HepG2 (cell line): ENCODE data around the gene PIANP. TPM values are rescaled to one million over a fixed set of nuclear protein-coding genes. Genes with fewer than 3 reads are reported as not detected.

Source experiments
- CC2D1A ChIP-seq: sonication (generic); formaldehyde crosslinking; IDR thresholded peaks from 2 replicates; pipeline ENCODE4 v1.8.1; 2023; ENCODE audit warnings: mild to moderate bottlenecking, missing genetic modification reagents
- DNMT3B ChIP-seq: conservative IDR thresholded peaks from 2 replicates; pipeline ENCODE4 v1.6.1; 2016; ENCODE audit warnings: missing biosample characterization, control low read depth
- HHEX ChIP-seq: IDR thresholded peaks from 2 replicates; pipeline ENCODE4 v1.6.1; 2016; ENCODE audit warnings: control low read depth
- HOXA3 ChIP-seq: sonication (generic); formaldehyde crosslinking; IDR thresholded peaks from 2 replicates; pipeline ENCODE4 v1.5.0; 2020; ENCODE audit warnings: missing genetic modification reagents
- KAT2B ChIP-seq: fragments of 150-350 bp; IDR thresholded peaks from 2 replicates; pipeline ENCODE4 v1.6.1; 2014; ENCODE audit warnings: low read depth, low read length, borderline replicate concordance
- MYPOP ChIP-seq: sonication (generic); formaldehyde crosslinking; IDR thresholded peaks from 2 replicates; pipeline ENCODE4 v1.8.1; 2023; ENCODE audit warnings: mild to moderate bottlenecking, moderate library complexity, missing genetic modification reagents
- NBN ChIP-seq: fragments of 450-650 bp; conservative IDR thresholded peaks from 2 replicates; pipeline ENCODE4 v1.6.1; 2017
- PAX8 ChIP-seq: sonication (generic); formaldehyde crosslinking; IDR thresholded peaks from 2 replicates; pipeline ENCODE4 v1.8.0; 2022; ENCODE audit warnings: mild to moderate bottlenecking, missing genetic modification reagents, borderline replicate concordance
- PRMT3 ChIP-seq: sonication (generic); formaldehyde crosslinking; IDR thresholded peaks from 2 replicates; pipeline ENCODE4 v1.8.1; 2022; ENCODE audit warnings: low read depth, mild to moderate bottlenecking, moderate library complexity, missing genetic modification reagents, borderline replicate concordance
- RCOR2 ChIP-seq: IDR thresholded peaks from 2 replicates; pipeline ENCODE4 v1.6.1; 2016; ENCODE audit warnings: missing biosample characterization, missing genetic modification reagents
- RNF219 ChIP-seq: sonication (generic); formaldehyde crosslinking; IDR thresholded peaks from 2 replicates; pipeline ENCODE4 v1.5.0; 2020; ENCODE audit warnings: mild to moderate bottlenecking, missing genetic modification reagents
- SKIL ChIP-seq: sonication (generic); formaldehyde crosslinking; IDR thresholded peaks from 2 replicates; pipeline ENCODE4 v1.8.0; 2022; ENCODE audit warnings: missing genetic modification reagents, mild to moderate bottlenecking, moderate library complexity, borderline replicate concordance
- THAP11 ChIP-seq: IDR thresholded peaks from 2 replicates; pipeline ENCODE4 v1.6.1; 2016; ENCODE audit warnings: missing biosample characterization, missing genetic modification reagents
- TMF1 ChIP-seq: sonication (generic); formaldehyde crosslinking; IDR thresholded peaks from 2 replicates; pipeline ENCODE4 v1.8.1; 2022; ENCODE audit warnings: low read depth, missing genetic modification reagents
- TSC22D2 ChIP-seq: sonication (generic); formaldehyde crosslinking; IDR thresholded peaks from 2 replicates; pipeline ENCODE4 v1.5.1; 2020; ENCODE audit warnings: missing genetic modification reagents, mild to moderate bottlenecking, borderline replicate concordance
- ZNF414 ChIP-seq: sonication (generic); formaldehyde crosslinking; IDR thresholded peaks from 2 replicates; pipeline ENCODE4 v1.5.0; 2020; ENCODE audit warnings: missing genetic modification reagents
- ZNF562 ChIP-seq: sonication (generic); formaldehyde crosslinking; IDR thresholded peaks from 2 replicates; pipeline ENCODE4 v1.8.0; 2022; ENCODE audit warnings: missing genetic modification reagents, borderline replicate concordance
- ZNF615 ChIP-seq: sonication (generic); formaldehyde crosslinking; IDR thresholded peaks from 2 replicates; pipeline ENCODE4 v1.5.0; 2020; ENCODE audit warnings: mild to moderate bottlenecking, missing genetic modification reagents, borderline replicate concordance
- ZNF660 ChIP-seq: sonication (generic); formaldehyde crosslinking; IDR thresholded peaks from 2 replicates; pipeline ENCODE4 v1.5.1; 2020; ENCODE audit warnings: mild to moderate bottlenecking, low read depth, missing genetic modification reagents, borderline replicate concordance
- ZNF816 ChIP-seq: sonication (generic); formaldehyde crosslinking; IDR thresholded peaks from 2 replicates; pipeline ENCODE4 v1.8.0; 2022; ENCODE audit warnings: missing genetic modification reagents, mild to moderate bottlenecking, borderline replicate concordance
- ZNF841 ChIP-seq: sonication (generic); formaldehyde crosslinking; IDR thresholded peaks from 2 replicates; pipeline ENCODE4 v1.8.1; 2023; ENCODE audit warnings: missing genetic modification reagents, borderline replicate concordance
- ZNF850 ChIP-seq: sonication (generic); formaldehyde crosslinking; conservative IDR thresholded peaks from 2 replicates; pipeline ENCODE4 v1.9.0; 2021; ENCODE audit warnings: mild to moderate bottlenecking, missing genetic modification reagents
- ZSCAN22 ChIP-seq: sonication (generic); formaldehyde crosslinking; IDR thresholded peaks from 2 replicates; pipeline ENCODE4 v1.4.0; 2020; ENCODE audit warnings: mild to moderate bottlenecking, missing genetic modification reagents
- polyA plus RNA-seq, 8 experiments: library from polyadenylated mRNA; depleted of rRNA in 3 of 8; stranded (reverse) in 7 of 8; unstranded in 1 of 8; fragments of >200 nt; fragmentation: Illumina TruSeq in 4 of 8; extraction: Trizol in 4 of 8; gene quantifications; 2 replicates each; pipeline versions ENCODE4 v1.2.1 to v1.2.3, GENCODE V29; 2011 to 2016; ENCODE audit warnings: low read depth in 4 of 8, missing spikeins in 1 of 8, mixed read lengths in 1 of 8; ENCODE audit not compliant: insufficient read depth in 1 of 8
- total RNA-seq, 5 experiments: library from RNA; depleted of rRNA; stranded (reverse); fragments of >200 nt; fragmentation: Illumina TruSeq; extraction: Trizol; gene quantifications; 2 replicates each; pipeline ENCODE4 v1.2.3, GENCODE V29; 2016; ENCODE audit warnings: low read depth in 1 of 5

Gene PIANP
- total and polyA plus RNA-seq, 2 of the 13 experiments (the other 11 are each of a cell fraction or from before 2014, with no cell fraction given), result not detected

GRCh38 chr12:6662906-6663742, 37.5 kb downstream of the PIANP start, which contains the start of gene ING4 (continued):
- TF ChIP-seq SKIL (0 out of 2 replicates have a peak, but pooled peaks have one; percentile 37), NBN (no peak), ZNF615 (peak; percentile 98), ZNF414 (CRISPR knock-in tag) (peak; percentile 62; the same call in 1 of the 2 replicates), CC2D1A (no peak), DNMT3B (CRISPR knock-in tag) (no peak; the same call in 1 of the 2 replicates), HOXA3 (CRISPR knock-in tag) (peak; percentile 100), THAP11 (peak; percentile 95), TMF1 (CRISPR knock-in tag) (no peak; the same call in 1 of the 2 replicates), HHEX (CRISPR knock-in tag) (no peak), PRMT3 (CRISPR knock-in tag) (no peak), ZSCAN22 (no peak), MYPOP (CRISPR knock-in tag) (peak; percentile 59; the same call in 1 of the 2 replicates), TSC22D2 (no peak; the same call in 1 of the 2 replicates), ZNF562 (CRISPR knock-in tag) (no peak), RNF219 (CRISPR knock-in tag) (peak; percentile 88; the same call in 1 of the 2 replicates), ZNF850 (CRISPR knock-in tag) (no peak), ZNF841 (CRISPR knock-in tag) (no peak), ZNF816 (CRISPR knock-in tag) (no peak), PAX8 (CRISPR knock-in tag) (no peak), RCOR2 (CRISPR knock-in tag) (no peak), KAT2B (no peak), ZNF660 (CRISPR knock-in tag) (no peak)
